ENCODE results near the gene CPSF6. TPM values are rescaled to one million over a fixed set of nuclear protein-coding genes. Genes with fewer than 3 reads are reported as not detected.
"Not testable (repeated sequence)": the region's sequence is repeated elsewhere in the genome, so short reads cannot be mapped to it uniquely, and the experiment has no call there.

The CPSF6 gene
- total and polyA plus RNA-seq, 2 donors (not counting 3 experiments of a cell fraction or from before 2014, with no cell fraction given), result 55.8 to 91.7 TPM

DNA sequence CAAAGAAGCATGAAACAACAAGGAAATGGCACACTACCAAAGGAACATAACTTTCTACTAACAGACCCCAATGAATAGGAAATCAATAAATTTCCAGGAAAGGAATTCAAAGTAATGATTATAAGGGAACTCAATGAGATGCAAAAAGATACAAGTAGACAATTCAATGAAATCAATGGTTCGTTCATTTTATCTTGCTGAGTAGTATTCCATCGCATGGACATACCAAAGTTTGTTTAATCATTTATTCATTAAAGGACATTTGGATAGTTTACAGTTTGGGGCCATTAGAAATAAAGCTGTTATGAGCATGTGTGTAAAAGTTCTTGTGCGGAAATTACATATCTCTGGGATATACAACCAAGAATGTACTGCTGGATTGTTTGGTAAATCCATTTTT is 73.8 kb downstream of the CPSF6 start:
- DNase-seq (ENCODE audit: low read depth, low spot score) (no peak), FAIRE-seq (no peak)
- Histone ChIP-seq H4K20me1 (replicated peaks; ENCODE audit: control insufficient read depth, extremely low read depth, insufficient read depth, low read length) (no peaks in the 10 kb centered on the region), H3K4me3 (replicated peaks in 1 of 3; ENCODE audit: insufficient read depth in 1 of 3, low read depth in 1 of 3, low read length in 3 of 3) (no peak overlapping the region), H3K27me3 (ENCODE audit: control insufficient read depth in 2 of 2, insufficient read depth in 2 of 2, low read length in 2 of 2) (no peaks in the 10 kb centered on the region), H3K4me2 (ENCODE audit: insufficient read depth, low read length) (no peak overlapping the region), H3K9me3 (replicated peaks; ENCODE audit: control insufficient read depth, insufficient read depth, low read length) (no peaks in the 10 kb centered on the region), H2AFZ (ENCODE audit: low read depth, low read length) (no peak overlapping the region), H3K79me2 (ENCODE audit: control insufficient read depth, insufficient read depth, low read length) (no peaks in the 10 kb centered on the region), H3K9me1 (replicated peaks; ENCODE audit: control insufficient read depth, extremely low read depth, insufficient read depth, low read length) (no peaks in the 10 kb centered on the region), H3K27ac (ENCODE audit: insufficient read depth, low read depth, low read length) (no peak overlapping the region), H3K36me3 (ENCODE audit: control insufficient read depth in 2 of 2, extremely low read depth in 1 of 2, insufficient read depth in 2 of 2, low read length in 2 of 2) (no peaks in the 10 kb centered on the region), H3K4me1 (ENCODE audit: control insufficient read depth, extremely low read depth, insufficient read depth, low read length) (no peaks in the 10 kb centered on the region), H3K9ac (replicated peaks; ENCODE audit: extremely low read depth, insufficient read depth, low read length) (no peak overlapping the region)
- dilution Hi-C loops (cut with MboI; ENCODE audit: extremely low pct_ligation_motif_present, low sequenced_read_pairs) (no loop called here), intact Hi-C loops (cut with micrococcal nuclease) (no loop called here)
- POLR2A ChIA-PET, result no interaction called here
- BruUV-seq (replicated peaks), result no TSS peak
- no peak for TF ChIP-seq EZH2 (IDR thresholded peaks at IDR 0.05; ENCODE audit: borderline replicate concordance, low read depth, low read length, severe bottlenecking)
- TF ChIP-seq, protein P1, sequence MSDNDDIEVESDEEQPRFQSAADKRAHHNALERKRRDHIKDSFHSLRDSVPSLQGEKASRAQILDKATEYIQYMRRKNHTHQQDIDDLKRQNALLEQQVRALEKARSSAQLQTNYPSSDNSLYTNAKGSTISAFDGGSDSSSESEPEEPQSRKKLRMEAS (IDR thresholded peaks at IDR 0.05; ENCODE audit: insufficient read depth, insufficient read length), result no peak
- CTCF ChIA-PET, result no interaction called here

DNA sequence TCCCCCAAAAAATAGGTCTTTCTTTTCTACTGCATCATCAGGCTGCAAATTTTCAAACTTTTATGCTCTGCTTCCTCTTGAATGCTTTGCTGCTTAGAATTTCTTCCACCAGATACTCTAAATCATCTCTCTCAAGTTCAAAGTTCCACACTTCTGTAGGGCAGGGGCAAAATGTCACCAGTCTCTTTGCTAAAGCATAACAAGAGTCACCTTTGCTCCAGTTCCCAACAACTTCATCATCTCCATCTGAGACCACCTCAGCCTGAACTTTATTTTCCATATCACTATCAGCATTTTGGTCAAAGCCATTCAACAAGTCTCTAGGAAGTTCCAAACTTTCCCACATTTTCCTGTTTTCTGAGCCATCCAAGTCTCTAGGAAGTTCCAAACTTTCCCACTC is 77.4 kb downstream of the CPSF6 start:
- H3K4me1 ChIP-seq (ENCODE audit: control insufficient read depth, extremely low read depth, insufficient read depth, low read length); H3K27me3 ChIP-seq (ENCODE audit: control insufficient read depth in 2 of 2, insufficient read depth in 2 of 2, low read length in 2 of 2); H3K36me3 ChIP-seq (ENCODE audit: control insufficient read depth in 2 of 2, extremely low read depth in 1 of 2, insufficient read depth in 2 of 2, low read length in 2 of 2); H2AFZ ChIP-seq (ENCODE audit: low read depth, low read length); H3K9ac ChIP-seq (replicated peaks; ENCODE audit: extremely low read depth, insufficient read depth, low read length); DNase-seq (ENCODE audit: low read depth, low spot score); POLR2A ChIA-PET; H3K9me3 ChIP-seq (replicated peaks; ENCODE audit: control insufficient read depth, insufficient read depth, low read length); CTCF ChIA-PET; H3K9me1 ChIP-seq (replicated peaks; ENCODE audit: control insufficient read depth, extremely low read depth, insufficient read depth, low read length); H4K20me1 ChIP-seq (replicated peaks; ENCODE audit: control insufficient read depth, extremely low read depth, insufficient read depth, low read length); FAIRE-seq; H3K27ac ChIP-seq (ENCODE audit: insufficient read depth, low read depth, low read length); BruUV-seq (replicated peaks); intact Hi-C loops (cut with micrococcal nuclease); dilution Hi-C loops (cut with MboI; ENCODE audit: extremely low pct_ligation_motif_present, low sequenced_read_pairs); H3K4me2 ChIP-seq (ENCODE audit: insufficient read depth, low read length); H3K4me3 ChIP-seq (replicated peaks in 1 of 3; ENCODE audit: insufficient read depth in 1 of 3, low read depth in 1 of 3, low read length in 3 of 3); H3K79me2 ChIP-seq (ENCODE audit: control insufficient read depth, insufficient read depth, low read length): not testable (repeated sequence)

DNA sequence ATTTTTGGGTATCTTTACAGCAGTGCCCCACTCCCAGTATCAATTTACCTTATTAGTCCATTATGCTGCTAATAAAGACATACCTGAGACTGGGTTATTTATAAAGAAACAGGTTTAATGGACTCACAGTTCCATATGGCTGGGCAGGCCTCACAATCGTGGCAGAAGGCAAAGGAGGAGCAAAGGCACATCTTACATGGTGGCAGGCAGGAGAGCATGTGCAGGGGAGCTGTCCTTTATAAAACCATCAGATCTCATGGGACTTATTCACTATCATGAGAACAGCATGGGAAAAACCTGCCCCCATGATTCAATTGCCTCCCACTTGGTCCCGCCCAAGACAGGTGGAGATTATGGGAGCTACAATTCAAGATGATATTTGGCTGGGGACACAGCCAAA is 77.9 kb downstream of the CPSF6 start:
- BruUV-seq (replicated peaks); H3K9ac ChIP-seq (replicated peaks; ENCODE audit: extremely low read depth, insufficient read depth, low read length); H3K4me1 ChIP-seq (ENCODE audit: control insufficient read depth, extremely low read depth, insufficient read depth, low read length); dilution Hi-C loops (cut with MboI; ENCODE audit: extremely low pct_ligation_motif_present, low sequenced_read_pairs); H3K4me3 ChIP-seq (replicated peaks in 1 of 3; ENCODE audit: insufficient read depth in 1 of 3, low read depth in 1 of 3, low read length in 3 of 3); DNase-seq (ENCODE audit: low read depth, low spot score); H2AFZ ChIP-seq (ENCODE audit: low read depth, low read length); intact Hi-C loops (cut with micrococcal nuclease); H3K27ac ChIP-seq (ENCODE audit: insufficient read depth, low read depth, low read length); POLR2A ChIA-PET; H3K9me3 ChIP-seq (replicated peaks; ENCODE audit: control insufficient read depth, insufficient read depth, low read length); H4K20me1 ChIP-seq (replicated peaks; ENCODE audit: control insufficient read depth, extremely low read depth, insufficient read depth, low read length); H3K4me2 ChIP-seq (ENCODE audit: insufficient read depth, low read length); H3K36me3 ChIP-seq (ENCODE audit: control insufficient read depth in 2 of 2, extremely low read depth in 1 of 2, insufficient read depth in 2 of 2, low read length in 2 of 2); FAIRE-seq; H3K27me3 ChIP-seq (ENCODE audit: control insufficient read depth in 2 of 2, insufficient read depth in 2 of 2, low read length in 2 of 2); H3K79me2 ChIP-seq (ENCODE audit: control insufficient read depth, insufficient read depth, low read length); H3K9me1 ChIP-seq (replicated peaks; ENCODE audit: control insufficient read depth, extremely low read depth, insufficient read depth, low read length); CTCF ChIA-PET: not testable (repeated sequence)

Data from endothelial cell of umbilical vein (primary cell).